Activated naive CD4-positive, alpha-beta T cell treated with anti-CD3 and anti-CD28 coated beads, Interleukin-2, amount 10 ng/mL, durations not matched to agents 7 days and 5 days (primary cell): ENCODE data around the gene BARD1.
A peak's percentile ranks its signal among the peaks of the same experiment; 100 is the strongest.
"Not testable (repeated sequence)": the region's sequence is repeated elsewhere in the genome, so short reads cannot be mapped to it uniquely, and the experiment has no call there.

ENCODE experiments used
- CTCF ChIA-PET: fragments of 350-600 bp; sonication (Branson Sonifier 250); formaldehyde crosslinking; loops from one replicate; lab custom pipeline; 2021; ENCODE audit warnings: antibody characterized with exemption; lab: Charles Lee
- DNase-seq: peaks from one replicate; pipeline ENCODE4 v3.0.0-alpha.2; 2020
- H3K27ac Mint-ChIP-seq: one replicate; pipeline ENCODE4 v1.8.0; 2021; ENCODE audit warnings: mild to moderate bottlenecking, moderate library complexity, mixed read lengths
- H3K27me3 Mint-ChIP-seq: one replicate; pipeline ENCODE4 v1.8.0; 2021; ENCODE audit warnings: mild to moderate bottlenecking, mixed read lengths
- H3K36me3 Mint-ChIP-seq: one replicate; pipeline ENCODE4 v1.8.0; 2021; ENCODE audit warnings: mixed read lengths
- H3K4me1 Mint-ChIP-seq: one replicate; pipeline ENCODE4 v1.8.0; 2021; ENCODE audit warnings: mixed read lengths
- H3K4me3 Mint-ChIP-seq: one replicate; pipeline ENCODE4 v1.8.0; 2021; ENCODE audit warnings: mild to moderate bottlenecking, moderate library complexity, mixed read lengths
- H3K9me3 Mint-ChIP-seq: one replicate; pipeline ENCODE4 v1.8.0; 2021; ENCODE audit warnings: mixed read lengths

The BARD1 gene

DNA sequence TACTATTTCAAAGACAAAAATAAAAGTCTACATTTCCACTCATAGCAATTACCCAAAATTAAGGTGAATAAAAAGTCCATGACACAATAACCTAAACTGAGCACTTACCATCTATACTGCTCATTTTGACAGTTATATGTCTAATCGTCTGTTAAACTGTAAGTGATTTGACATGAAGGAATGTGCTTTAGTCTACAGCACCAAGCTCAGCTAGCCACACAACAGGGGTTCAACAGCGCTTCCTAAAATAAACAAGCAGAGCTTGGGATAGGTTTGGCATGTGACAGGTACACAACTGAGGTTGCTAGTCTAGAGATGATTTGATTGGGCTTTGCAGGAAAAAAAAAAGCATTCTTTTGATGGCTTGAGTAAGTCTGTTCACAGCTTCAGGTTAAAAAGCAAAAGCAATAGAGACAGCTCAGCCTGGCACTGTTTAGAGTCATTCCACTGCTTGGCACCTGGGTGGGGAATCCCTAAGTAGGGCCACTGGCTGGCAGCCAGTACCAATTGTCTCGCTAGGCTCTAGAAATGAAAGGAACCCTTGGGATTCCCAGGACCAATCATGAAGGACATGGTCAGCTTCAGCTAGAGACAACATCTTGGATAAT lies 78.6 kb downstream of the BARD1 start:
- Mint-ChIP-seq H3K4me3 (no peak overlapping the region), H3K27me3 (no peaks in the 10 kb centered on the region), H3K9me3 (no peaks in the 10 kb centered on the region), H3K4me1 (no peaks in the 10 kb centered on the region), H3K27ac (no peak overlapping the region), H3K36me3 (peaks cover 34% of the 10 kb centered on the region)
- DNase-seq = no peak
- CTCF ChIA-PET = interaction anchor here (0.8 kb wide), 1 partner anchor 10 kb away, joined by 3 read pairs; no protein-coding TSS in a partner anchor

GRCh38 chr2:214730248-214730647 lies 79.2 kb downstream of the BARD1 start:
- no peak for DNase-seq
- peaks cover 37% of the 10 kb centered on the region for H3K36me3 Mint-ChIP-seq
- no peaks in the 10 kb centered on the region for H3K9me3 Mint-ChIP-seq
- no peaks in the 10 kb centered on the region for H3K27me3 Mint-ChIP-seq
- no peaks in the 10 kb centered on the region for H3K4me1 Mint-ChIP-seq
- H3K4me3 Mint-ChIP-seq = no peak overlapping the region
- CTCF ChIA-PET = no interaction called here
- H3K27ac Mint-ChIP-seq = no peak overlapping the region

DNA sequence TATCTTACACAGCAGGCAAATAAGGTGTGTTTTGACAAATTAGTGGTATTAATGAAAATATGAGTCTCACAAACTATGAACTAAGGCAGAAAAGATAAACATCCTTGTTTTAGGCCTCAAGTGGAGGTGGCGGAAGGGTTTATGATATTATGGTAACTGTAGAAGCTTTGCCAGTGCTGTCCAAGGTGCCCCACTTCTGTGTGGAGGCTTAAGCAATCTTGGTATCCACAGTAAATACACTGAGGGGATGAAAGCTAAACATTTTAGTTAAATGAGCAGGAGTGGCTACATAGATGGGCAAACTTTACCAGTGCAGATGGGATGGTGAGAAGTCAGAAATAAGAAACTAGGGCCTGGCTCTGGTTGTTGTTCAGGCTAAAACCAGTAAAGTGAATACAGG lies 84.7 kb downstream of the BARD1 start:
- Mint-ChIP-seq H3K27ac (no peak overlapping the region), H3K4me3 (no peak overlapping the region), H3K9me3 (peaks cover 5% of the 10 kb centered on the region), H3K27me3 (no peaks in the 10 kb centered on the region), H3K36me3 (peaks cover 71% of the 10 kb centered on the region), H3K4me1 (peaks cover 2% of the 10 kb centered on the region)
- CTCF ChIA-PET = no interaction called here
- DNase-seq = no peak

DNA sequence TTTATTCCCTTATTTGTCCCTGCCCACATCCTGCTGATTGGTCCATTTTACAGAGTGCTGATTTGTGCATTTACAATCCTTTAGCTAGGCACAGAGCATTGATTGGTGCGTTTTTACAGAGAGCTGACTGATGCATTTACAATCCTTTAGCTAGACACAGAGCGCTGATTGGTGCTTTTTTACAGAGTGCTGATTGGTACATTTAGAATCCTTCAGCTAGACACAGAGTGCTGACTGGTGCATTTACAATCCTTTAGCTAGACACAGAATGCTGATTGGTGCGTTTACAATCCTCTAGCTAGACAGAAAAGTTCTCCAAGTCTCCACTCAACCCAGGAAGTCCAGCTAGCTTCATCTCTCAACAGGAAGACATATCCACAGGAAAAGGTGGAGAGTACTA lies 91.6 kb downstream of the BARD1 start:
- Mint-ChIP-seq H3K9me3 (peaks cover 12% of the 10 kb centered on the region), H3K36me3 (peaks cover 54% of the 10 kb centered on the region), H3K27ac (peak overlapping the region; percentile 37)
- H3K4me3 Mint-ChIP-seq, CTCF ChIA-PET, H3K4me1 Mint-ChIP-seq, DNase-seq, H3K27me3 Mint-ChIP-seq: not testable (repeated sequence)

DNA sequence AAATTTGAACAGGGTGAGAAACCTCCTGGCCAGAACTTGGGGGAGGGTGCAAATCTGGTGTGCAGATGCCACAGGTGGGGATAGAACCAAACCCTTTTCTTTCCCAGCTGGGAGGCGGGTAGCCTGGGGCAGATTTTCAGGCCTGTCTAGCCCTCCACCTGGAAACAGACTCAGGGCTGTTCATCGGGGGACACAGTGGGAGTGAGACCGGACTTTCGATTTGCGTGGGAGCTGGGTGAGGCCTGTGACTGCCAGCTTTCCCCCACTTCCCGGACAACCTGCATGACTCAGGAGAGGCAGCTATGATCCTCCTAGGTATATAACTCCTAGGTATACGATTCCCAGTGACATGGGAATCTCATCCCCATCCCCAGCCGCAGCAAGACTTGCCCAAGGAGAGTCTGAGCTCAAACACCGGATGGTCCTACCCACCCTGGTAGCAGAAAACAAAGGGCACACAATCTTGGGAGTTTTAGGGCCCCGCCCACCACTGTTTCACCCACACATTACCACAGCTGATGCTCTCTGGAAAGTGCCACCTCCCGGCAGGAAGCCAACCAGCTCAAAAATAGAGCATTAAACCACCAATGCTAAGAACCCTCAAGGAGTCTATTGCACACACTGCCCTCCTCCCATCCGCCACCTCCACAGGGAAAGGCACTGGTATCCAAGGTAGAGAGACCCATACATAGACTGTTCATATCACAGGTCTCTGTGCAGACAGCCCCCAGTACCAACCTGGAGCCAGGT lies 92.5 kb downstream of the BARD1 start:
- H3K27me3 Mint-ChIP-seq = no peaks in the 10 kb centered on the region
- H3K4me1 Mint-ChIP-seq = peaks cover 8% of the 10 kb centered on the region
- no peak overlapping the region for H3K4me3 Mint-ChIP-seq
- H3K36me3 Mint-ChIP-seq = peaks cover 51% of the 10 kb centered on the region
- no peak overlapping the region for H3K27ac Mint-ChIP-seq
- no peak for DNase-seq
- CTCF ChIA-PET = interaction anchor here (0.5 kb wide), 1 partner anchor 614 kb away, joined by 3 read pairs; no protein-coding TSS in a partner anchor
- peaks cover 12% of the 10 kb centered on the region for H3K9me3 Mint-ChIP-seq

DNA sequence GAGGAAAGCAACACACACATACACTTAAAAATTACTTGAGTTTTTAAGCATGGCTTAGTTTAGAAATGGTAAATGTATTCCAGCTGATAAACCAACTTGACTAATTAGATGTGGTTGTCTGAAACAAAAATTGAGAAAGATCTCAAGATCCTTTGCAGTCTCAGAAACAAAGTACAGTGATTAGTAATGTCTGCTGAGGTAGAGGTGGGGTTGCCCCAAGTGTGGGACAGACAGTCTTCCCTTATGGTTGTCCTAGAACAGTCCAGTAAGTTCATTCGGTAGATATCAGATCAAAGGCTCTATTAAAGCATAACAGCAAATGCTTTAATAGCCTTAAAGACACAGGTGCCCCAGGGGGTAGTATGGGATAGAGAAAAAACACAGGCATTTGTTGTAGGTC lies 94.5 kb downstream of the BARD1 start:
- H3K4me1 Mint-ChIP-seq = peaks cover 5% of the 10 kb centered on the region
- CTCF ChIA-PET = no interaction called here
- no peaks in the 10 kb centered on the region for H3K27me3 Mint-ChIP-seq
- H3K4me3 Mint-ChIP-seq = no peak overlapping the region
- no peak overlapping the region for H3K27ac Mint-ChIP-seq
- no peak for DNase-seq
- peaks cover 7% of the 10 kb centered on the region for H3K9me3 Mint-ChIP-seq
- H3K36me3 Mint-ChIP-seq = peaks cover 32% of the 10 kb centered on the region

- Mint-ChIP-seq H3K27ac (no peak overlapping the region), H3K9me3 (peaks cover 4% of the 10 kb centered on the region), H3K36me3 (peaks cover 18% of the 10 kb centered on the region), H3K4me3 (no peak overlapping the region), H3K4me1 (peaks cover 5% of the 10 kb centered on the region), H3K27me3 (no peaks in the 10 kb centered on the region)
- CTCF ChIA-PET = no interaction called here
- no peak for DNase-seq
Measured at GRCh38 chr2:214713080-214713830, 96.2 kb downstream of the BARD1 start.

DNA sequence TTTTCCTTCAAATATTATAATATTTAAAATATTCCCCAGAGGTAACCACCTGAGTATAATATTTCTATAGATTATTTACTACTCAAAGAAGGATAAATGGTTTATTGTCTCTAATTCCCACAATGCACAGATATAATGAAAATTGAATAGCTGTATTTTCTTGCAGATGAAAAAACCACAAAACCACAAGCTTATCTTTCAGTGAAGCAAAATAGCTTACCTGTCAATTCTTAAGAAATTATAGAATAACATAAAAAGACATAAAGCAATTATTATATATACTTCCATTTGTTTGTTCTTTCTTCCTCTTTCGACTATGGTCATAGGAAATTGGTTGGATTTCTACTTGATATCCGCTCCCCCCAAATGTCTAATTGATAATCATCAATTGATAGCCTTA lies 98.8 kb downstream of the BARD1 start:
- no peak for DNase-seq
- no peaks in the 10 kb centered on the region for H3K4me1 Mint-ChIP-seq
- H3K9me3 Mint-ChIP-seq = no peaks in the 10 kb centered on the region
- H3K4me3 Mint-ChIP-seq = no peak overlapping the region
- H3K27ac Mint-ChIP-seq = no peak overlapping the region
- H3K36me3 Mint-ChIP-seq = no peaks in the 10 kb centered on the region
- H3K27me3 Mint-ChIP-seq = no peaks in the 10 kb centered on the region
- CTCF ChIA-PET = no interaction called here

- no peaks in the 10 kb centered on the region for H3K9me3 Mint-ChIP-seq
- H3K27me3 Mint-ChIP-seq = no peaks in the 10 kb centered on the region
- no peak overlapping the region for H3K4me3 Mint-ChIP-seq
- no peaks in the 10 kb centered on the region for H3K36me3 Mint-ChIP-seq
- CTCF ChIA-PET = no interaction called here
- H3K4me1 Mint-ChIP-seq = no peaks in the 10 kb centered on the region
- DNase-seq = no peak
- H3K27ac Mint-ChIP-seq = no peak overlapping the region
Measured at GRCh38 chr2:214706986-214707385, 102.5 kb downstream of the BARD1 start.

DNA sequence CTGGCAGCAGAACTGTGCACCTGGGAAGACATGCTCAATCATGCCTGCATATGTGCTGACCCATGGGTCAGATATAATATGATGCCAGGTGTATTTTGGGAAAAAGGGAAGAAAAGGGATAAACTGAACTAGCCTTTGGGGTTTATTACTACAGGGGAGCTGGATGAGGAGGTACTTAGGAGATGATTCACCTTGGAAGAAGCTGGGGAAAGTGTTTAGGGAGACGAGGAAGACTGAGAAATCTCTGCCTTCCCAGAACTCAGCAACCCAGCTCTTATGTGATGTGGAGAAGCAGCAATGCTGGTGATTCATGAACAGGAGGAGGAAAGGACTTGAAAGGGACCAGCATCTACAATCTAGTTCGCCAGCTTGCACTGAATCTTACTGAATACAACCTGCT lies 110.2 kb downstream of the BARD1 start:
- no peak for DNase-seq
- H3K4me3 Mint-ChIP-seq = no peak overlapping the region
- no peaks in the 10 kb centered on the region for H3K27me3 Mint-ChIP-seq
- H3K4me1 Mint-ChIP-seq = no peaks in the 10 kb centered on the region
- no peaks in the 10 kb centered on the region for H3K9me3 Mint-ChIP-seq
- H3K27ac Mint-ChIP-seq = no peak overlapping the region
- H3K36me3 Mint-ChIP-seq = no peaks in the 10 kb centered on the region
- CTCF ChIA-PET = no interaction called here

GRCh38 chr2:214696681-214697080 lies 112.8 kb downstream of the BARD1 start:
- CTCF ChIA-PET = no interaction called here
- H3K36me3 Mint-ChIP-seq = no peaks in the 10 kb centered on the region
- H3K27ac Mint-ChIP-seq = no peak overlapping the region
- DNase-seq = no peak
- no peaks in the 10 kb centered on the region for H3K27me3 Mint-ChIP-seq
- H3K9me3 Mint-ChIP-seq = no peaks in the 10 kb centered on the region
- no peaks in the 10 kb centered on the region for H3K4me1 Mint-ChIP-seq
- no peak overlapping the region for H3K4me3 Mint-ChIP-seq

- no peaks in the 10 kb centered on the region for H3K9me3 Mint-ChIP-seq
- H3K27me3 Mint-ChIP-seq = no peaks in the 10 kb centered on the region
- H3K36me3 Mint-ChIP-seq = no peaks in the 10 kb centered on the region
- H3K4me3 Mint-ChIP-seq = no peak overlapping the region
- no peak overlapping the region for H3K27ac Mint-ChIP-seq
- DNase-seq = no peak
- CTCF ChIA-PET = no interaction called here
- H3K4me1 Mint-ChIP-seq = no peaks in the 10 kb centered on the region
Measured at GRCh38 chr2:214695789-214696188, 113.7 kb downstream of the BARD1 start.

GRCh38 chr2:214683557-214683956 lies 125.9 kb downstream of the BARD1 start:
- DNase-seq, CTCF ChIA-PET, H3K36me3 Mint-ChIP-seq, H3K9me3 Mint-ChIP-seq, H3K27me3 Mint-ChIP-seq: not testable (repeated sequence)
- H3K4me1 Mint-ChIP-seq = peaks cover 21% of the 10 kb centered on the region
- H3K27ac Mint-ChIP-seq = peak overlapping the region; percentile 83
- peak overlapping the region; percentile 73 for H3K4me3 Mint-ChIP-seq

DNA sequence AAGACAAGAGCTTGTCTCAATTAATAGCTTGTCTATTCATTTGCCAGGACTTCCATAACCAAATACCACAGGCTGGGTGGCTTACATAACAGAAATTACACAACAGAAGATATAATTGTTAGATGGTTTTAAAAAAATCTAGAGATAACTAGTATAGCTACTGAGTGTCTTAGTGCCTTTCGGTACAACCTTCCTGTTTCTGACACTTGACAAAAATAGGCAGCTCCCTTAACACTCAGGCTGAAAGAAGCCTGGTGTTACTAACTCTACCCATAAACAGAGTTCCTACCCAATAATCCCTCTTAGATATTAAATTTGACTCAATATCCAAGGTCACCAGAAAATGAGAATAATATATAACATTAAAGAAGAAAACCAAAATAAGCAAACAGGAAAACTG lies 129.7 kb downstream of the BARD1 start:
- Mint-ChIP-seq H3K4me3 (no peak overlapping the region), H3K27ac (no peak overlapping the region)
- CTCF ChIA-PET = no interaction called here

More for the DNA sequence above, 129.7 kb downstream of the BARD1 start:
- H3K4me1 Mint-ChIP-seq = peaks cover 21% of the 10 kb centered on the region
- no peaks in the 10 kb centered on the region for H3K9me3 Mint-ChIP-seq
- no peaks in the 10 kb centered on the region for H3K27me3 Mint-ChIP-seq
- DNase-seq = no peak
- no peaks in the 10 kb centered on the region for H3K36me3 Mint-ChIP-seq
